Kidney (tissue), 14 donors: ENCODE measurements around the gene TPPP3. TPM values are rescaled to one million over a fixed set of nuclear protein-coding genes. Genes with fewer than 3 reads are reported as not detected.
A peak's percentile ranks its signal among the peaks of the same experiment; 100 is the strongest.

ENCODE experiments used
- DNase-seq, 5 donors: peaks; one replicate each; pipeline ENCODE4 v3.0.0-alpha.2; 2013 to 2020
- FAIRE-seq: peaks from 2 replicates; lab custom pipeline; 2012; peaks lifted over from hg19 to GRCh38; lab: Jason Lieb, UNC
- H3K27ac ChIP-seq, 2 donors: one replicate each; pipeline ENCODE4 v1.7.0; 2013; ENCODE audit warnings: low read depth in 2 of 2, low read length in 2 of 2, inconsistent platforms in 1 of 2
- H3K27me3 ChIP-seq: one replicate; pipeline ENCODE4 v1.7.1; 2013; ENCODE audit warnings: low read length, inconsistent platforms; ENCODE audit not compliant: control insufficient read depth, insufficient read depth
- H3K36me3 ChIP-seq, 3 donors: one replicate each; pipeline versions ENCODE4 v1.7.0 to v1.7.1; 2013; ENCODE audit warnings: low read length in 3 of 3, control low read depth in 1 of 3, inconsistent platforms in 1 of 3; ENCODE audit not compliant: insufficient read depth in 3 of 3, control insufficient read depth in 2 of 3
- H3K4me1 ChIP-seq, 3 donors: one replicate each; pipeline versions ENCODE4 v1.7.0 to v1.7.1; 2013; ENCODE audit warnings: low read length in 3 of 3, inconsistent platforms in 1 of 3, low read depth in 1 of 3; ENCODE audit not compliant: control insufficient read depth in 2 of 3, insufficient read depth in 2 of 3
- H3K4me3 ChIP-seq, 3 donors: one replicate each; pipeline versions ENCODE4 v1.7.0 to v1.8.1; 2013; ENCODE audit warnings: low read length in 3 of 3, control low read depth in 1 of 3, inconsistent platforms in 1 of 3
- H3K9ac ChIP-seq, 3 donors: one replicate each; pipeline versions ENCODE4 v1.7.0 to v1.7.1; 2013; ENCODE audit warnings: low read length in 3 of 3, control low read depth in 1 of 3, inconsistent platforms in 1 of 3
- H3K9me3 ChIP-seq, 3 donors: one replicate each; pipeline versions ENCODE4 v1.7.0 to v1.7.1; 2013; ENCODE audit warnings: low read length in 3 of 3, control low read depth in 1 of 3, inconsistent platforms in 1 of 3; ENCODE audit not compliant: control insufficient read depth in 2 of 3, insufficient read depth in 1 of 3
- CTCF ChIP-seq: IDR thresholded peaks from 3 replicates; pipeline ENCODE4 v1.5.1; 2012; ENCODE audit warnings: mild to moderate bottlenecking, moderate library complexity, borderline replicate concordance; ENCODE audit not compliant: insufficient read depth; ENCODE audit errors: extremely low read depth
- intact Hi-C: fragments of 100-400 bp; cut with DNase I; formaldehyde crosslinking; loops from one replicate; pipeline ENCODE4 v1.11.1; 2022
- polyA plus RNA-seq: library from polyadenylated mRNA; stranded (reverse); fragments of 350-450 nt; fragmentation: Illumina TruSeq; extraction: RNeasy Lipid Tissue Mini Kit (QIAGEN cat#74804); gene quantifications from one replicate; pipeline ENCODE4 v1.2.3, GENCODE V29; 2014; ENCODE audit warnings: low read depth, low replicate concordance; ENCODE audit not compliant: insufficient read depth
- total RNA-seq: library from RNA; stranded (reverse); fragmentation: NEBNext Ultra II Directional; extraction: Animal tissue kit (Norgen Biotek cat#: 25700); gene quantifications from one replicate; pipeline ENCODE4 v1.2.1, GENCODE V29; 2021
- donor health status: control.
- donor health status: control.
- donor health status: control.
- donor health status: control.
- donor health status: control.
- donor health status: DM: yes; HTN: yes; CAD: no.
- donor health status: Normal renal cell carcinoma (clear cell type).

The TPPP3 gene
- total and polyA plus RNA-seq, 2 donors from 2014 or later = 8.2 to 108 TPM

DNA sequence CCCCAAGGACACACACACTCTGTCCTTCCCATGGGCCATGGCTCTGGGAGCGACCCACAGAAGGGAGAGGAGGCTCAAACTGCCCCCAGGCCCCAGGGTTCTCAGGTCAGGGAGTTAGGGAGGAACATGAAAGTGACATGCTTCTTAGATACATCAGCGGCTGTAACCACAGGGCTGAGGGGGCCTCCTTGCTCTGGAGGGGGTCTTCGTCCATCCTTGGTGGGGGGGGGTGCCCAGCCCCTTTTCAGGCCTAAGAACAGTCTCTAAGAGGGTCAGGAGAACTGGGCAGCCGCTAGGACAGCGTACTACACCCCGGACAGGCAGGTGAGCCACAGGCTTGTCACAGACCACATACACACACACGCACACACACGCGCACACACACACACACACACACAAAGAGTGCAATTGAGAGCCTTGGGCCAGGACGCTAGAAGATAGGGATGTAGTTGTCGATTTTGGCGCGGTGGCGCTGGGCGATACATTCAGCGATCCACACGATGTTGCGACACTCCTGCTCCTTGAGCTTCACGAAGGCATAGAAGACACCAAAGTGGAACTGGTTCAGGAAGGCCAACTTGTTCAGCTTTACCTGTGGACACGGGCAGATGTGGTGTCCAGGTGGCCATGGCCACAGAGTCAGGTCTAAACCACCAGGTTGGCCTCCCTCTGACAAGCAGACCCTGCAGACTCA is 44.9 kb upstream of the TPPP3 start:
- H3K27ac ChIP-seq = peak overlapping the region; percentile 79 to 85
- no peak for DNase-seq

DNA sequence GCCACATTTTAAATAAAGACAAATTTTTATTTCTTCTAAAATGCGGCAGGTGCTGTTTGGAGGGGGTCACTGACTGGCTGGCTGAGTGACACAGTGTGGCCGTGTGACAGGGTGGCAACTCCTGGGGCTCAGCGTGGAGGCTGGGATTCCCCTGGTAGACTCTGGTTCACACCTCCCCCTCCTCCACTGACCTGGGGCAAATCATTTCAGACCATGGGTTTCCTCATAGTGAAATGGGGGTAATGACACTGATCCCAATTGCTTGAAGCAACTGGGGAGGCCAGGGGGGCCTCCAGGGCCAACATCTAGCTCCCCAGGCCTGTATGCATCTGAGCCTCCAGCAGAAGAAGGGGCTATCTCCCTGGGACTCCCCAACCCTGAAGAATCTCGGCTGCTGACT is 44.2 kb upstream of the TPPP3 start:
- intact Hi-C loops = no loop called here
- DNase-seq (no peak), FAIRE-seq (no peak)
- no peak for TF ChIP-seq CTCF
- Histone ChIP-seq H3K9ac (peak overlapping the region in 1 of 3 donors; percentile 44), H3K27me3 (no peaks in the 10 kb centered on the region), H3K4me1 (peaks cover 3 to 48% (median 33%) of the 10 kb centered on the region in 3 donors), H3K4me3 (no peak overlapping the region), H3K9me3 (no peaks in the 10 kb centered on the region), H3K27ac (peak overlapping the region; percentile 79 to 85), H3K36me3 (peaks cover 3 to 25% (median 18%) of the 10 kb centered on the region in 3 donors)

More for the DNA sequence above, 44.9 kb upstream of the TPPP3 start:
- TF ChIP-seq CTCF = no peak
- peaks cover 3 to 52% (median 33%) of the 10 kb centered on the region in 3 donors for H3K4me1 ChIP-seq
- no peaks in the 10 kb centered on the region for H3K9me3 ChIP-seq
- H3K36me3 ChIP-seq = peaks cover 3 to 25% (median 16%) of the 10 kb centered on the region in 3 donors
- H3K9ac ChIP-seq = peak overlapping the region in 1 of 3 donors; percentile 44
- no peaks in the 10 kb centered on the region for H3K27me3 ChIP-seq
- no peak for FAIRE-seq
- intact Hi-C loops = no loop called here
- H3K4me3 ChIP-seq = no peak overlapping the region

GRCh38 chr16:67436640-67437193 is 43.4 kb upstream of the TPPP3 start:
- intact Hi-C loops = no loop called here
- Histone ChIP-seq H3K27me3 (no peaks in the 10 kb centered on the region), H3K9me3 (no peaks in the 10 kb centered on the region), H3K9ac (peak overlapping the region in 1 of 3 donors; percentile 44), H3K4me1 (peaks cover 2 to 41% (median 25%) of the 10 kb centered on the region in 3 donors), H3K36me3 (peaks cover 3 to 25% (median 18%) of the 10 kb centered on the region in 3 donors), H3K4me3 (no peak overlapping the region), H3K27ac (peak overlapping the region; percentile 79 to 85)
- DNase-seq = no peak
- FAIRE-seq = no peak
- no peak for TF ChIP-seq CTCF
